GM23338 (cell line): Measurements from ENCODE around the gene PPAN. TPM values are rescaled to one million over a fixed set of nuclear protein-coding genes. Genes with fewer than 3 reads are reported as not detected.

ENCODE experiments used
- ATAC-seq: fragments of 200-7000 bp; cut with Tn5 transposase; 3 replicates; pipeline ENCODE4 v1.9.1; 2020
- DNase-seq: peaks from one replicate; pipeline ENCODE4 v3.0.0-alpha.2; 2015; ENCODE audit warnings: low spot score
- H2AFZ ChIP-seq: fragments of 200-600 bp; sonication (generic); 2 replicates; pipeline ENCODE4 v1.8.0; 2016; ENCODE audit warnings: antibody characterized with exemption, mild to moderate bottlenecking, moderate library complexity
- H3F3A ChIP-seq: fragments of 200-600 bp; sonication (generic); replicated peaks from 2 replicates; pipeline ENCODE4 v1.8.0; 2017; ENCODE audit warnings: antibody characterized with exemption, mixed run types, low read depth
- H3K27ac ChIP-seq: fragments of 200-600 bp; sonication (generic); 2 replicates; pipeline ENCODE4 v1.6.1; 2016; ENCODE audit warnings: low read depth
- H3K27me3 ChIP-seq: fragments of 200-600 bp; sonication (generic); 2 replicates; pipeline ENCODE4 v1.8.0; 2016; ENCODE audit warnings: mild to moderate bottlenecking, mixed run types, moderate library complexity; ENCODE audit not compliant: insufficient read depth
- H3K36me3 ChIP-seq: fragments of 200-600 bp; sonication (generic); 2 replicates; pipeline ENCODE4 v1.8.0; 2016; ENCODE audit warnings: mild to moderate bottlenecking; ENCODE audit not compliant: insufficient read depth
- H3K4me1 ChIP-seq: fragments of 200-600 bp; sonication (generic); 2 replicates; pipeline ENCODE4 v1.8.0; 2016; ENCODE audit warnings: mild to moderate bottlenecking, moderate library complexity; ENCODE audit not compliant: insufficient read depth
- H3K4me2 ChIP-seq: fragments of 200-600 bp; sonication (generic); 2 replicates; pipeline ENCODE4 v1.7.1; 2017; ENCODE audit warnings: mixed run types
- H3K4me3 ChIP-seq: fragments of 200-600 bp; sonication (generic); 2 replicates; pipeline ENCODE4 v1.6.1; 2016; ENCODE audit warnings: mixed run types
- H3K79me2 ChIP-seq: fragments of 200-600 bp; sonication (generic); replicated peaks from 2 replicates; pipeline ENCODE4 v1.8.0; 2017; ENCODE audit warnings: mild to moderate bottlenecking; ENCODE audit not compliant: insufficient read depth
- H3K9me2 ChIP-seq: fragments of 200-600 bp; sonication (generic); 2 replicates; pipeline ENCODE4 v1.8.0; 2017; ENCODE audit not compliant: insufficient read depth
- H4K20me1 ChIP-seq: fragments of 200-600 bp; sonication (generic); replicated peaks from 2 replicates; pipeline ENCODE4 v1.8.0; 2017; ENCODE audit warnings: mild to moderate bottlenecking; ENCODE audit not compliant: insufficient read depth
- H3K27ac Mint-ChIP-seq: 2 replicates; pipeline ENCODE4 v1.8.0; 2020; ENCODE audit warnings: inconsistent platforms, mild to moderate bottlenecking, moderate library complexity, mixed read lengths
- H3K27me3 Mint-ChIP-seq: 3 replicates; pipeline ENCODE4 v1.8.0; 2022; ENCODE audit warnings: low read depth, mild to moderate bottlenecking, moderate library complexity, mixed read lengths, inconsistent platforms; ENCODE audit not compliant: insufficient read depth, poor library complexity
- H3K36me3 Mint-ChIP-seq: 3 replicates; pipeline ENCODE4 v1.8.0; 2021; ENCODE audit warnings: low read depth, mild to moderate bottlenecking, inconsistent platforms, moderate library complexity, mixed read lengths
- H3K4me1 Mint-ChIP-seq: 3 replicates; pipeline ENCODE4 v1.8.0; 2020; ENCODE audit warnings: mild to moderate bottlenecking, inconsistent platforms, mixed read lengths
- H3K4me3 Mint-ChIP-seq: 3 replicates; pipeline ENCODE4 v1.8.0; 2021; ENCODE audit warnings: moderate library complexity, mild to moderate bottlenecking, inconsistent platforms, mixed read lengths
- H3K9me3 Mint-ChIP-seq: 3 replicates; pipeline ENCODE4 v1.8.0; 2020; ENCODE audit warnings: moderate library complexity, mild to moderate bottlenecking, inconsistent platforms, mixed read lengths
- CREB1 ChIP-seq: fragments of 250-450 bp; sonication (Bioruptor Pico); IDR thresholded peaks from 2 replicates; pipeline ENCODE4 v1.5.0; 2020; ENCODE audit warnings: low read depth, mild to moderate bottlenecking, moderate library complexity
- EZH2phosphoT487 ChIP-seq: fragments of 200-600 bp; sonication (generic); IDR thresholded peaks from one replicate; pipeline ENCODE4 v1.8.1; 2018; ENCODE audit warnings: antibody characterized with exemption; ENCODE audit not compliant: unreplicated experiment
- NANOG ChIP-seq: IDR thresholded peaks from 2 replicates; pipeline ENCODE4 v1.6.1; 2016; ENCODE audit warnings: antibody characterized with exemption, borderline replicate concordance
- ZNF462 ChIP-seq: fragments of 250-450 bp; sonication (Bioruptor Pico); IDR thresholded peaks from 2 replicates; pipeline ENCODE4 v1.5.0; 2020; ENCODE audit warnings: mild to moderate bottlenecking, moderate library complexity
- polyA plus RNA-seq: library from polyadenylated mRNA; unstranded; fragments of >200 nt; fragmentation: Nextera tagmentation; extraction: Ambion mirVana; gene quantifications from 2 replicates; pipeline ENCODE4 v1.2.1, GENCODE V29; 2016
- total RNA-seq: library from RNA; depleted of rRNA; stranded (reverse); fragments of >200 nt; shearing (Covaris generic); gene quantifications from 2 replicates; pipeline ENCODE4 v1.2.3, GENCODE V29; 2014
- TF ChIP-seq, protein P1 (sequence below), 2 experiments: fragments of 200-600 bp in 1 of 2; sonication (generic) in 1 of 2; conservative IDR thresholded peaks; 2 replicates each; pipeline versions ENCODE4 v1.5.1 to v1.6.1; 2016 to 2017; ENCODE audit warnings: antibody characterized with exemption in 2 of 2, low read depth in 2 of 2, mild to moderate bottlenecking in 2 of 2, moderate library complexity in 1 of 2

PPAN gene
- total and polyA plus RNA-seq, 2 experiments from 2014 or later = 71.8 to 81.9 TPM

DNA sequence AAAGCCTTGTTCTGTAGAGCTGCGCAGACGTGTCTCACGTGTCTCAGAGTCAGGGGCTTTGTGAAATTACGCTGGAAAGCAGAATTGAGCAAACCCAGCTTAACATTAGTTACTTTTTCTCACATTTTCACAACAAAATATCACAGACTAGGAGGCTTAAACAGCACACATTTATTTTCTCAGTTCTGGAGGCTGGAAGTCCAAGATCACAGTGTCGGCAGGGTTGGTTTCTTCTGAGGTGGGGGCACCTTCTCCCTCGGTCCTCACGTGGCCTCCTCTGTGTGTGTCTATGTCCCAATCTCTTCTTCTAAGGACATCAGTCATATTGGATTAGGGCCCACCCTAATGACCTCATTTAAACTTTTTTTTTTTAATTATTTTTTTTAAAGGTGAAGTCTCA is 18.3 kb downstream of the PPAN start:
- Histone ChIP-seq H3K4me1 (no peaks in the 10 kb centered on the region), H3K4me2 (no peak overlapping the region), H3K27me3 (no peaks in the 10 kb centered on the region), H3K36me3 (peaks cover 5% of the 10 kb centered on the region; the same call in 1 of the 2 replicates), H2AFZ (no peak overlapping the region), H3K9me2 (no peaks in the 10 kb centered on the region), H3K79me2 (peaks cover 1% of the 10 kb centered on the region), H3K27ac (no peak overlapping the region), H4K20me1 (no peaks in the 10 kb centered on the region), H3K4me3 (no peak overlapping the region), H3F3A (peaks cover 2% of the 10 kb centered on the region; the same call in 1 of the 2 replicates)
- ATAC-seq (no peak), DNase-seq (no peak)
- H3K27ac Mint-ChIP-seq = 0 out of 2 replicates have a peak overlapping the region, but pooled peaks have one; percentile 1
- peaks cover 4% of the 10 kb centered on the region for H3K27me3 Mint-ChIP-seq
- TF ChIP-seq EZH2phosphoT487 = no peak
- TF ChIP-seq, protein P1, sequence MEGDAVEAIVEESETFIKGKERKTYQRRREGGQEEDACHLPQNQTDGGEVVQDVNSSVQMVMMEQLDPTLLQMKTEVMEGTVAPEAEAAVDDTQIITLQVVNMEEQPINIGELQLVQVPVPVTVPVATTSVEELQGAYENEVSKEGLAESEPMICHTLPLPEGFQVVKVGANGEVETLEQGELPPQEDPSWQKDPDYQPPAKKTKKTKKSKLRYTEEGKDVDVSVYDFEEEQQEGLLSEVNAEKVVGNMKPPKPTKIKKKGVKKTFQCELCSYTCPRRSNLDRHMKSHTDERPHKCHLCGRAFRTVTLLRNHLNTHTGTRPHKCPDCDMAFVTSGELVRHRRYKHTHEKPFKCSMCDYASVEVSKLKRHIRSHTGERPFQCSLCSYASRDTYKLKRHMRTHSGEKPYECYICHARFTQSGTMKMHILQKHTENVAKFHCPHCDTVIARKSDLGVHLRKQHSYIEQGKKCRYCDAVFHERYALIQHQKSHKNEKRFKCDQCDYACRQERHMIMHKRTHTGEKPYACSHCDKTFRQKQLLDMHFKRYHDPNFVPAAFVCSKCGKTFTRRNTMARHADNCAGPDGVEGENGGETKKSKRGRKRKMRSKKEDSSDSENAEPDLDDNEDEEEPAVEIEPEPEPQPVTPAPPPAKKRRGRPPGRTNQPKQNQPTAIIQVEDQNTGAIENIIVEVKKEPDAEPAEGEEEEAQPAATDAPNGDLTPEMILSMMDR (conservative IDR thresholded peaks at IDR 0.05; ENCODE audit: low read depth in 2 of 2) = no peak
- TF ChIP-seq CREB1 = no peak
- TF ChIP-seq NANOG = no peak
- no peak for TF ChIP-seq ZNF462 (CRISPR knock-in tag)
- H3K4me3 Mint-ChIP-seq = no peak overlapping the region
- H3K36me3 Mint-ChIP-seq = peaks cover 14% of the 10 kb centered on the region
- H3K4me1 Mint-ChIP-seq = no peaks in the 10 kb centered on the region
- no peaks in the 10 kb centered on the region; the same call in 2 of the 3 replicates for H3K9me3 Mint-ChIP-seq
